ENCODE data around the gene AGBL4. TPM values are rescaled to one million over a fixed set of nuclear protein-coding genes. Genes with fewer than 3 reads are reported as not detected.

Gene AGBL4
- total RNA-seq, 1 donor from 2014 or later = not detected

GRCh38 chr1:48560577-48560976 lies 1463.2 kb downstream of the AGBL4 start:
- DNase-seq (ENCODE audit: low spot score) = no peak
- intact Hi-C loops (cut with micrococcal nuclease) = no loop called here

GRCh38 chr1:48560116-48560515 lies 1463.6 kb downstream of the AGBL4 start:
- no peak overlapping the region for H3K4me3 Mint-ChIP-seq
- no peaks in the 10 kb centered on the region for H3K36me3 Mint-ChIP-seq (ENCODE audit: low read depth)
- intact Hi-C loops (cut with micrococcal nuclease) = no loop called here

More at GRCh38 chr1:48560577-48560976, 1463.2 kb downstream of the AGBL4 start:
- Mint-ChIP-seq H3K4me3 (no peak overlapping the region), H3K27ac (no peak overlapping the region), H3K27me3 (ENCODE audit: insufficient read depth) (peaks cover 7% of the 10 kb centered on the region), H3K4me1 (ENCODE audit: low read depth) (no peaks in the 10 kb centered on the region), H3K9me3 (no peaks in the 10 kb centered on the region), H3K36me3 (ENCODE audit: low read depth) (no peaks in the 10 kb centered on the region)

DNA sequence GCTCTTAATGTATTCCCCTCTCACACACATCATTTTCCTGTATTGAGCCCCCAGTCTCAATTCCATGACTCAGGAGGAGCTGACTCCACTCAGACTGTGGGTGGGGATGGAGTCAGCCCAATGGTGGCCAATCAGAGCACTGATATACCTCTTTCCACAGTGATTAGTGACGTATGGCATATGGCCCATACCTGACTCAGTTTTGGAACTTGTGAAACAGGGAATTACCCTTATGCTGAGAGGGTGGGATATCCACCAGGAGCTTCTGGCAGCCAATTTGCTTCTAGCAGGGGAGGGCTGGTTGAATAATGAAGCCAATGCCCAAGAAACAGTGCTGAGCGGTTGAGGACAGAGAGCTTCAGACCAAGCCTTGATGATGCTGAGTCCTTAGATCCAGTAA lies 1465.4 kb downstream of the AGBL4 start:
- no peaks in the 10 kb centered on the region for H3K9me3 Mint-ChIP-seq
- intact Hi-C loops (cut with micrococcal nuclease) = no loop called here
- H3K36me3 Mint-ChIP-seq (ENCODE audit: low read depth) = no peaks in the 10 kb centered on the region
- DNase-seq (ENCODE audit: low spot score) = no peak
- peaks cover 2% of the 10 kb centered on the region for H3K27me3 Mint-ChIP-seq (ENCODE audit: insufficient read depth)
- no peak overlapping the region for H3K4me3 Mint-ChIP-seq
- no peak overlapping the region for H3K27ac Mint-ChIP-seq
- H3K4me1 Mint-ChIP-seq (ENCODE audit: low read depth) = no peaks in the 10 kb centered on the region

More at GRCh38 chr1:48560116-48560515, 1463.6 kb downstream of the AGBL4 start:
- no peak for DNase-seq (ENCODE audit: low spot score)
- Mint-ChIP-seq H3K27ac (no peak overlapping the region), H3K4me1 (ENCODE audit: low read depth) (no peaks in the 10 kb centered on the region), H3K9me3 (no peaks in the 10 kb centered on the region), H3K27me3 (ENCODE audit: insufficient read depth) (peaks cover 7% of the 10 kb centered on the region)

DNA sequence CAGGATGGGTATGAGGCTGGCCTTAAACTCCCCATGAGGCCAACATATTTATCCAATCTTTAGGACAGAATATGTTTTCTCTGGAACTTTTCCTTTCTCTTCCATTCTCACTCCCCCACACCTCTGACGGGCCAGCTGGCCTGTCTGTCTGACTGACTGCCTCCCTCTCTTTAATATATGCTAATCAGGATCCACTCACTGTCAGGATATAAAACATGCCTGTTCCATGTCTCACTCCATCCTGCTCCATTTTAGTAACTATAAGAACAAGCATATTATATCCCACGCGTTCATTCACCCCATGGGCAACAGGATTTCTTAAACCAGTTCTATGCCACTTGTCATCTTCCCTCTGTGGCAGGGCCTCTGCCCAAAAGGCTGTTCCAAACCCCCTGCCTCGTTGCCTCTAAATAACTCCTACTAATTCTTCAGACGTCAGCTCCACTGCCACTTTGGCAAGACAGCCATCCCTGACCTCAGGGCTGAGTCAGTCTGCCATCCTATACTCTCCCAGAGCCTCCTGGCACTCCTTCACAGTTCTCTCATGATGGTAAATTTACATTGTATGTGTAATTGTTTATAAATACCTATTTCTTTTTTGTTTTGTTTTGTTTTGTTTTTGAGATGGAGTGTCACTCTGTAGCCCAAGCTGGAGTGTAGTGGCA lies 1467.4 kb downstream of the AGBL4 start:
- Mint-ChIP-seq H3K4me3 (no peak overlapping the region), H3K9me3 (no peaks in the 10 kb centered on the region), H3K27ac (no peak overlapping the region), H3K4me1 (ENCODE audit: low read depth) (no peaks in the 10 kb centered on the region), H3K36me3 (ENCODE audit: low read depth) (no peaks in the 10 kb centered on the region), H3K27me3 (ENCODE audit: insufficient read depth) (peaks cover 2% of the 10 kb centered on the region)
- intact Hi-C loops (cut with micrococcal nuclease) = no loop called here
- no peak for DNase-seq (ENCODE audit: low spot score)

DNA sequence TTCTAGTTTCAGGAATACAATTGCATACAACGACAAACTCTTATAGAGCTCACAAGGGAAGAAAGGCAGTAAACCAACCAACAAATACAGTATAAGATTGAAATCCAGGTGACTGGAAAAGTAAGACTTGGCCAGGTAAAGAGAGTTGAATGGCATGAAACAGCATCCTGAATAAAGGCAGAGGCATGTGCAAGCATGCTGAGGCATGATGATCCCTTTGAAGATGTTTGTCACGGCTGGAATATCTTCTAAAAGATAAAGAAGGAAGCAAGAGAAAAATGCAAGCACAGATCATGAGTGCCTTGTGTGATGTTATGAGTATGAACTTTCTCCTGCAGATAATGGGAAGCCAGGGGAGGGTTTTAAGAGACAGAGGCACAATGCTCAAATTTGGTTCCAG lies 1468.5 kb downstream of the AGBL4 start:
- intact Hi-C loops (cut with micrococcal nuclease) = no loop called here
- DNase-seq (ENCODE audit: low spot score) = no peak
- Mint-ChIP-seq H3K9me3 (no peaks in the 10 kb centered on the region), H3K36me3 (ENCODE audit: low read depth) (no peaks in the 10 kb centered on the region), H3K27me3 (ENCODE audit: insufficient read depth) (no peaks in the 10 kb centered on the region), H3K4me1 (ENCODE audit: low read depth) (no peaks in the 10 kb centered on the region), H3K27ac (no peak overlapping the region), H3K4me3 (no peak overlapping the region)

- no peaks in the 10 kb centered on the region for H3K27me3 Mint-ChIP-seq (ENCODE audit: insufficient read depth)
- H3K4me1 Mint-ChIP-seq (ENCODE audit: low read depth) = no peaks in the 10 kb centered on the region
- H3K4me3 Mint-ChIP-seq = no peak overlapping the region
- no peak for DNase-seq (ENCODE audit: low spot score)
- H3K36me3 Mint-ChIP-seq (ENCODE audit: low read depth) = no peaks in the 10 kb centered on the region
- H3K9me3 Mint-ChIP-seq = no peaks in the 10 kb centered on the region
- H3K27ac Mint-ChIP-seq = no peak overlapping the region
- intact Hi-C loops (cut with micrococcal nuclease) = no loop called here
Measured at GRCh38 chr1:48552903-48553606, 1470.7 kb downstream of the AGBL4 start.

- H3K4me1 Mint-ChIP-seq (ENCODE audit: low read depth) = no peaks in the 10 kb centered on the region
- H3K36me3 Mint-ChIP-seq (ENCODE audit: low read depth) = no peaks in the 10 kb centered on the region
- intact Hi-C loops (cut with micrococcal nuclease) = no loop called here
- no peak overlapping the region for H3K27ac Mint-ChIP-seq
- peaks cover 1% of the 10 kb centered on the region for H3K27me3 Mint-ChIP-seq (ENCODE audit: insufficient read depth)
- no peak overlapping the region for H3K4me3 Mint-ChIP-seq
- DNase-seq (ENCODE audit: low spot score) = no peak
- no peaks in the 10 kb centered on the region for H3K9me3 Mint-ChIP-seq
Measured at GRCh38 chr1:48552420-48552819, 1471.3 kb downstream of the AGBL4 start.

GRCh38 chr1:48548985-48549384 lies 1474.8 kb downstream of the AGBL4 start:
- no peaks in the 10 kb centered on the region for H3K4me1 Mint-ChIP-seq (ENCODE audit: low read depth)
- no peaks in the 10 kb centered on the region for H3K36me3 Mint-ChIP-seq (ENCODE audit: low read depth)
- no peak overlapping the region for H3K27ac Mint-ChIP-seq
- peaks cover 4% of the 10 kb centered on the region for H3K27me3 Mint-ChIP-seq (ENCODE audit: insufficient read depth)
- no peaks in the 10 kb centered on the region for H3K9me3 Mint-ChIP-seq
- DNase-seq (ENCODE audit: low spot score) = no peak
- no peak overlapping the region for H3K4me3 Mint-ChIP-seq
- intact Hi-C loops (cut with micrococcal nuclease) = no loop called here

- Mint-ChIP-seq H3K36me3 (ENCODE audit: low read depth) (no peaks in the 10 kb centered on the region), H3K27ac (no peak overlapping the region), H3K27me3 (ENCODE audit: insufficient read depth) (peaks cover 4% of the 10 kb centered on the region), H3K4me1 (ENCODE audit: low read depth) (no peaks in the 10 kb centered on the region), H3K9me3 (no peaks in the 10 kb centered on the region), H3K4me3 (no peak overlapping the region)
- intact Hi-C loops (cut with micrococcal nuclease) = no loop called here
- DNase-seq (ENCODE audit: low spot score) = no peak
Measured at GRCh38 chr1:48547561-48548220, 1476.1 kb downstream of the AGBL4 start.

- Mint-ChIP-seq H3K36me3 (ENCODE audit: low read depth) (no peaks in the 10 kb centered on the region), H3K9me3 (no peaks in the 10 kb centered on the region), H3K4me1 (ENCODE audit: low read depth) (no peaks in the 10 kb centered on the region), H3K27me3 (ENCODE audit: insufficient read depth) (peaks cover 4% of the 10 kb centered on the region), H3K27ac (no peak overlapping the region), H3K4me3 (no peak overlapping the region)
- no peak for DNase-seq (ENCODE audit: low spot score)
- intact Hi-C loops (cut with micrococcal nuclease) = no loop called here
Measured at GRCh38 chr1:48543854-48544253, 1479.9 kb downstream of the AGBL4 start.

DNA sequence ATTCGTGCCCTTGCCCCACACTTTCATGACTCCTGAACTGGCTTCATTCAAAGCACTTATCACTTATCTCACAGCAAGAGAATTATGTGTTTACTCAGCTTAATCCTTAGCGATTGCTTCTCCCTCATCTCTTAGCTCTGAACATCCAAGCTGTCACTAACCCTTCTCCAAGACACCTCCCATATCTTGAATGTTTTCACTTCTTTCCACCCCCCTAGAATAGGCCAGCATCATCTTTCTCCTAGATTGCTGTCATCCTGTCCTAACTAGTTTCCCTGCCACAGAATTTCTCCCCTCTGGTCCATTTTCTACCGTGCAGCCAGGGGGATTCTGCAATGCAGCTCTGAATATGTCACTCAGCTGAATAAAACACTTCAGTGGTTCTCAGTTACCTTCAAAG lies 1483.2 kb downstream of the AGBL4 start:
- DNase-seq (ENCODE audit: low spot score) = no peak
- no peaks in the 10 kb centered on the region for H3K4me1 Mint-ChIP-seq (ENCODE audit: low read depth)
- H3K36me3 Mint-ChIP-seq (ENCODE audit: low read depth) = no peaks in the 10 kb centered on the region
- no peak overlapping the region for H3K27ac Mint-ChIP-seq
- H3K4me3 Mint-ChIP-seq = no peak overlapping the region
- intact Hi-C loops (cut with micrococcal nuclease) = no loop called here
- no peaks in the 10 kb centered on the region for H3K9me3 Mint-ChIP-seq
- H3K27me3 Mint-ChIP-seq (ENCODE audit: insufficient read depth) = no peaks in the 10 kb centered on the region

DNA sequence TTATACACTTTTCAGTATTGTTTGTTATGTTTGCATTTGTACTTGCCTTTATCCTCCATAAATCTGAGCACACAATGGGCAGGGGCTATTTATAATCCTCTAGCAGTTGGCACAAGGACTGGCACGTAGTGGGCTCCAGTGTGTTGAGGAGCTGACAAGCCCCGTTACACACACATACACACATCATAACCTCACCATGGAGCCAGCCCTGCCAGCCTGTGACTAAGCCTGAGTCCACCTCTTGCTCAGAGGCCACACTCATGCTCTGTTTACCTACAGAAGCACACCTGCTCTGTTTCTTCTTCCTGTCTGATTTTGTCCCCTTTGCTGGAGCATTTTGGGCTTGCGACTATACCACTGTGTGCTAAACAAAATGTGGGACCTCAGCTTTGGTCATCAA lies 1487.3 kb downstream of the AGBL4 start:
- Mint-ChIP-seq H3K27ac (no peak overlapping the region), H3K27me3 (ENCODE audit: insufficient read depth) (no peaks in the 10 kb centered on the region), H3K36me3 (ENCODE audit: low read depth) (no peaks in the 10 kb centered on the region), H3K4me3 (no peak overlapping the region), H3K9me3 (no peaks in the 10 kb centered on the region), H3K4me1 (ENCODE audit: low read depth) (no peaks in the 10 kb centered on the region)
- intact Hi-C loops (cut with micrococcal nuclease) = no loop called here
- DNase-seq (ENCODE audit: low spot score) = no peak

DNA sequence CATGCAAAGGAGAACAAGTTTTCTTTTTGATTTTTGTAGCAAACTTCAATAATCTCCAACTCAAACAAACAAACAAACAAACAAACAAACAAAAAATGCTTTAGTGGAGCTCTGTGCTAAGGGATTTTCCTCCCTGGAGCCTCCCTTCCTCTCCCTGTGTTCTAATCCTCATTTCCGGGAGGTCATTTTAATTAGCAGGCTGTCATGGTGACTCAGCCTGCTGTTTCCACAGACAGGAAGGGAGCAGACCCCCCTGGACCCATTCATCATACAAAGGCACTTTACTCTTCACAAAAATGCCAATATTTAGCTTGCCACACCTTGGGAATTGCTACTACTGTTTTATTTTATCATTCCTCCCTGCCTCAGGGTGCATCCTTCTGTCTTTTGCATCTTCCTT lies 1490.8 kb downstream of the AGBL4 start:
- H3K9me3 Mint-ChIP-seq = no peaks in the 10 kb centered on the region
- peaks cover 1% of the 10 kb centered on the region for H3K27me3 Mint-ChIP-seq (ENCODE audit: insufficient read depth)
- DNase-seq (ENCODE audit: low spot score) = no peak
- no peak overlapping the region for H3K4me3 Mint-ChIP-seq
- H3K27ac Mint-ChIP-seq = no peak overlapping the region
- H3K4me1 Mint-ChIP-seq (ENCODE audit: low read depth) = no peaks in the 10 kb centered on the region
- intact Hi-C loops (cut with micrococcal nuclease) = no loop called here
- no peaks in the 10 kb centered on the region for H3K36me3 Mint-ChIP-seq (ENCODE audit: low read depth)

Data from activated T-helper 1 cell treated with anti-CD3 and anti-CD28 coated beads, Interleukin-12 subunit alpha, Interleukin-12 subunit beta, Interleukin-2, Interleukin-4 antibody, amounts not matched to agents 30 ng/mL and 10 ng/mL and 1 ng/mL, durations not matched to agents 14 hours and 24 hours and 36 hours (primary cell).